C4-2B (cell line): ENCODE measurements around the gene DLK2.
A peak's percentile ranks its signal among the peaks of the same experiment; 100 is the strongest.
"Not testable (repeated sequence)": the region's sequence is repeated elsewhere in the genome, so short reads cannot be mapped to it uniquely, and the experiment has no call there.

Experiments used
- H3K27ac ChIP-seq: fragments of 450-650 bp; 2 replicates; pipeline ENCODE4 v1.5.1; 2017
- ZFX ChIP-seq: fragments of 450-650 bp; IDR thresholded peaks from 2 replicates; pipeline ENCODE4 v1.6.1; 2017
- TF ChIP-seq, protein P1 (sequence below): fragments of 450-650 bp; conservative IDR thresholded peaks from 2 replicates; pipeline ENCODE4 v1.5.1; 2017; ENCODE audit warnings: mild to moderate bottlenecking

DLK2 gene

GRCh38 chr6:43432009-43432945 is 23.1 kb downstream of the DLK2 start:
- TF ChIP-seq, protein P1, sequence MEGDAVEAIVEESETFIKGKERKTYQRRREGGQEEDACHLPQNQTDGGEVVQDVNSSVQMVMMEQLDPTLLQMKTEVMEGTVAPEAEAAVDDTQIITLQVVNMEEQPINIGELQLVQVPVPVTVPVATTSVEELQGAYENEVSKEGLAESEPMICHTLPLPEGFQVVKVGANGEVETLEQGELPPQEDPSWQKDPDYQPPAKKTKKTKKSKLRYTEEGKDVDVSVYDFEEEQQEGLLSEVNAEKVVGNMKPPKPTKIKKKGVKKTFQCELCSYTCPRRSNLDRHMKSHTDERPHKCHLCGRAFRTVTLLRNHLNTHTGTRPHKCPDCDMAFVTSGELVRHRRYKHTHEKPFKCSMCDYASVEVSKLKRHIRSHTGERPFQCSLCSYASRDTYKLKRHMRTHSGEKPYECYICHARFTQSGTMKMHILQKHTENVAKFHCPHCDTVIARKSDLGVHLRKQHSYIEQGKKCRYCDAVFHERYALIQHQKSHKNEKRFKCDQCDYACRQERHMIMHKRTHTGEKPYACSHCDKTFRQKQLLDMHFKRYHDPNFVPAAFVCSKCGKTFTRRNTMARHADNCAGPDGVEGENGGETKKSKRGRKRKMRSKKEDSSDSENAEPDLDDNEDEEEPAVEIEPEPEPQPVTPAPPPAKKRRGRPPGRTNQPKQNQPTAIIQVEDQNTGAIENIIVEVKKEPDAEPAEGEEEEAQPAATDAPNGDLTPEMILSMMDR = no peak
- no peak for TF ChIP-seq ZFX
- H3K27ac ChIP-seq = no peak overlapping the region

DNA sequence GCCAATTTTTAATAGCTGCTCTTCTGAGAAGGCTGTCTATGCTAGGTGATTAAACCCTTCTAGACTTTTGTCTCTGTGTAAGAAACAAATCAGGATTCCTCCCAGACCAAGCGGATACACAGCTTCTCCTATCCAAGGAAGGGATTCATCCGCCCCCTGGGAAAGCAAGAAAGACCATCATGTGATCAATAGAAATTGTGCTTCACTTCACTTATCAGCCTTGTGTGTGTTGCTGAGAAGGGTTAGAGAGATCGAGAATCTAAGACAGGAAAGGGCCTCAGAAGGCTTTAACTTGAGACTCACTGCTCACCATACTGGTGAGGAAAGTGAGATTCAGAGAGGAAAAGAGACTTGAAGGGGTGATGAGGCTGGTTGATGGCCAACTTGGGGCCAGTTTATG is 26.5 kb downstream of the DLK2 start:
- peak overlapping the region; percentile 93; the same call in 1 of the 2 replicates for H3K27ac ChIP-seq
- TF ChIP-seq, protein P1 = no peak
- no peak for TF ChIP-seq ZFX

DNA sequence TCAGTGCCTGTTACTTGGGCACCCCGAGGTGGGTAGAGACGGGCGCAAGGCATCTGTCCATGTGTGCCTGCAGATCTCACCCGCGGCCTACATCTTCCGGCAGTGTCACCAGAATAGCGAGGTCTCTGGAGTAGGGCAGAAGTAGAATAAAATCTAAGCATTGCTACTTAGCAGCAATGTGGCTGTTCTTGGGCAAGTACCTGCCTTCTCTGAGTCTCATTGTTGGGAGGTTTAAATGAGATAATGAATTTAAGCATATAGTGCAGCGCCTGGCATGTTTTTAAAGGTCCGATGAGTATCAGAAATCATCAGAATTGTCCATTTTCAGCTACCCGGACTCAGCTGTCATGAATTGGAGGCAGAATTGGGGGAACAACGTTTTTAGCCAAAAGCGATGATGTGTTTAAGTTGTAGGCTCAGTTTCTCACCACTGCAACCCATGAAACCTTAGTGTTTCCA is 27.2 kb downstream of the DLK2 start:
- TF ChIP-seq, protein P1 = no peak
- TF ChIP-seq ZFX = 0 out of 2 replicates have a peak, but pooled peaks have one; percentile 44
- H3K27ac ChIP-seq = peak overlapping the region; percentile 93

- H3K27ac ChIP-seq = peak within 1 kb of the TSS; percentile 93
- TF ChIP-seq, protein P1 = no peak
- TF ChIP-seq ZFX = no peak; the same call in 1 of the 2 replicates
Measured at GRCh38 chr6:43427406-43428111, 27.8 kb downstream of the DLK2 start, which contains the start of gene ABCC10. Gene ABCC10, plus strand, starts transcription at chr6:43427541. Its CDS starts 438 bp downstream, at chr6:43427979.

- TF ChIP-seq, protein P1 = no peak
- no peak for TF ChIP-seq ZFX
- H3K27ac ChIP-seq = peak overlapping the region; percentile 93
Measured at GRCh38 chr6:43426928-43427405, 28.4 kb downstream of the DLK2 start.

GRCh38 chr6:43425083-43425482 is 30.3 kb downstream of the DLK2 start:
- H3K27ac ChIP-seq = not testable (repeated sequence)

GRCh38 chr6:43421831-43422230 is 33.5 kb downstream of the DLK2 start:
- TF ChIP-seq, protein P1 = no peak
- no peak for TF ChIP-seq ZFX
- no peak overlapping the region for H3K27ac ChIP-seq
